HG02981 (cell line): Measurements from ENCODE around the gene ANKRD44.

Source experiments
- ATAC-seq: cut with Tn5 transposase; IDR thresholded peaks from one replicate; pipeline ENCODE4 v1.9.1; 2021; ENCODE audit warnings: mild to moderate bottlenecking, moderate library complexity; ENCODE audit not compliant: unreplicated experiment

The ANKRD44 gene

DNA sequence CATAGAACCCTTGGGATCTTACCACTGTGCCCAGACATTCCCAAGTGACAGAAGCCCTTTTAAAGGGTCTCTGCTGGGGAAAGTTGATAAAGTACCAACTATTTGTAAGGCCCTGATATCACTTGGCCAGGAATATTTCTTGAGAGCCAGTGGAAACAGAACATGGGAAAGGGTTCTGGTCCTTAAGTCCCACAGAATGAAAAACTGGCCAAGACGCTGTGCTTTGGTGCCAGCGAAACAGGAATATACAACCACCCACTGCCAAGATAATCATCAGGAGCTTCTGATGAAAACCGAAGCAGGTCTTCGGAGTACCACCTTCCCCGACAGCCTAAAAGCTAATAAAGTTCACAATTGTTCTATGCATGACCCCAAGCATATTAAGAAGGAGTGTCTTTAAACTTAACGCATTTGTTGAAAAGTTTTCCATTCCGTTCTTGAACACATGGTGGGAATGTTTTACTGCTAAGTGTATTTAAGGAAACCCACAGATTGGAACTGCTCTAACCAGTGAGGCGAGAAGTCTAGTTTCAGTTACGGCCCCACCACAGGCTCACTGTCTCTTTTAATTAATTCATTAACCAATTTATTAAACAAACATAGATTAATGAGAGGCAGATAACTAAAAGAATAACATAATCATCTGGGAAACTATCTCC is 152.6 kb downstream of the ANKRD44 start:
- no peak for ATAC-seq

DNA sequence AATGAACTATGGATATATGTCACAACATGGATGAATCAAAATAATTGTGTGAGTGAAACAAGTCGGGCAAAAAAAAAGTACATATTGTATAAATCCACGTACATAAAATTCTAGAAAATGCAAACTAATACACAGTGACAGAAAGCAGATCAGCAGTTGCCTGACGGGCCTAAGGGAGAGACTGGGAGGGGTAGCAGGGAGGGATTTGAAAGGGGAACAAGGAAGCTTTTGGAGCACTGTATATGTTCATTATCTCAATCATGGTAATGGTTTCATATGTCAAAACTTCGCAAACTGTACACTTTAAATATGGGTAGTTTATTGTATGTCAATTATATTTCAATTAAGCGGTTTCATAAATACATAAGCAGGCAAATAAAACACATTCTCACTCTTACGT is 153.8 kb downstream of the ANKRD44 start:
- no peak for ATAC-seq

DNA sequence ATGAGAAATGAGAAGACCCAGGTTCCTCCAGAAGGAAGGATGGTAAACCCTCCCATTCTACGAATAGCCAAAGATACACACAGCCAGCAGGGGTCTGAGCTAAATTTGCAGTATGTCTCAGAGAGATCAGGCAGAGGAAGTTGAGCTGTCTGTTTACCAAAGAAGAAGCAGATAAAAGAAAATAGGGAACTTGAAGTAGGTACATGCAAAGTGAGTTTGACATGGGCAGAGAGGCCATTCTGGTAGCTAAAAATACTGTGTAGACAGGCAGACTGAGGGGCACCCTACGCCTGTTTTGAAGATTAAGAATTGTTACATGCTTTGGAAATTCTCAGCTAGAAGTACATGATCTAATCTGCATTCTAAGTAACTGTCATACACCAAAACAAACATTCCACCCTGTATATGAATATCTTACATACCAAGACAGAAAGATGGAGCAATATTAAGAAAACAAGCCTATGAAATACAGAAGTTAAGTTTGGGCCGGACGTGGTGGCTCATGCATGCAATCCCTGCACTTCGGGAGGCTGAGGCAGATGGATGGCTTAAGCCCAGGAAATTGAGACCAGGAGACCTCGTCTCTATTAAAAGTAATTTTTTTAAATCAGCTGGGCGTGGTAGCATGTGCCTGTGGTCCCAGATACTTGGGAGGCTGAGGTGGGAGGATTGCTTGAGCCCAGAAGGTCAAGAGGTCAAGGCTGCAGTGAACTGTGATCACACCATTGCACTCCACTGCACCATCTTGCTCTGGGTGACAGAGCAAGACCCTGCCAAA is 157.9 kb downstream of the ANKRD44 start:
- peak; percentile 76 for ATAC-seq

DNA sequence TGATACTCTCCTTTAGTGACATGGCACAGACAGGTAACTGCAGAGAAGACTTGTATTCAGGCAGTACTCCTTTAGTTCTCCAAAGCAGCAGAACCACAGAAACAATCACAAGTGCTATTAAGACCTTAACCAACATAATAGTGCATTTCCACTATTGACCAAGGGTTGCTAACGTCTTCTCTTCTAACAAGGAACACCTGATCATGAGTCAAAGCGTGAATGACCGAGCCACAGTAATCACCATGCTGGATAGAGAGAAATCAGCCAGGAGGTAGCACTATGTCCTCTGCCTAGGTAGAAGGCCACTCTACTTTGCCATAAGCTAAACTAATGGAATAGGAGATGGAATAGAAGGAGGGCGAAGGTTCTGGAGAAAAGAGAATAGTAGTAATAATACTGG is 161.0 kb downstream of the ANKRD44 start:
- ATAC-seq, result no peak

DNA sequence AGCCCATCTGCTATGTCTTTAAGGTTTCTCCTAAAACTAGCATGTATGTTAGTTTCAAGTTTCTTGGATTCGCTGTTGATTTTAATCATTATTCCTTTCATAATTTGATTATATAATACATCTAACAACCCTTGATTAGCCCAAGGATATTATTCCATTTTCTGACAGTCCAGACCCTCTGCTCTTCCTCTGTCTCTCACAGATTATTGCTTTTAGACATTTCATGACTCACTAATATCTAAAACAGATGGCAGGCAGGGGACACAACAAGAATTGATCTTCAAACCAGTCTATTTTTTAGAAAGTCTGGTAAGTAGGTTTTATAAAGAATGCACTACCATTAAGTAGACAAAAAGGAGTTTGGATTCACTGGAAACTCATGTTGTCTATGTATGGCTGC is 162.2 kb downstream of the ANKRD44 start:
- ATAC-seq, result no peak

DNA sequence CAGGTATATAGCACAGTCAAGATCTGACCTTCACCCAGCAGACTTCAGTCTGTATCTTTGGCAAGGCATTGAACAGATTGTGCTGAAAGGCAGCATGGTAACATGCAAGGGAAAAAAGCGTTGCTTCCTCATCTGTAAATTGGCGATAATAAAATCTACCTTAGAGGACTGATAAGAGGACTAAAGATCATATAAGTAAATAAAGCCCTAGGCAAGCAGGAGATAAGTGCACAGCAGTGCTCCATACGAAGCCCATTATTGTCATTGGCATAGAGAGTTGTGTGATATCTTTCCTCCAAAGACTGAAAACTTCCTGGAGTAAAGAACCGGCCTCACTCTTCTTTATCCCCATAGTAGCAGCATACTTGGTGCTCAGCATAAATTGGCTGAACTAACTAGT is 162.6 kb downstream of the ANKRD44 start:
- ATAC-seq, result no peak

DNA sequence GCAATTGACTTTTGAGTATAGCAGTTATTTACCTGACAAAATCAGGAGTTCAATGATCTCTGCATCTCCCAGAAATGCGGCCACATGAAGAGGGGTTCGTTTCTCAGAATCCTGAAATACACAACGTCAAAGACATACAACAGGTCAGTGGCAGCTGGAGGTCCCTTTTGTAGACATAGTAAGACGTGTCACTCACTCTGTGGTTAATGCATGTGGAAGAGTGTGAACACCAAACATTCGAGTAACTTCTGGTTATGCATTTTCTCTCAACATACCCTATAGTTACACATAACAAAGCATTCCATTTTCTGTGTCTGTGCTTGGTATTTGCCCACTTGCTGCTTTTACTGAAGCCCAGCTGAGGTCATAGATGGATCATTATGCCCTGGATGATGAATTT is 163.6 kb downstream of the ANKRD44 start:
- no peak for ATAC-seq

DNA sequence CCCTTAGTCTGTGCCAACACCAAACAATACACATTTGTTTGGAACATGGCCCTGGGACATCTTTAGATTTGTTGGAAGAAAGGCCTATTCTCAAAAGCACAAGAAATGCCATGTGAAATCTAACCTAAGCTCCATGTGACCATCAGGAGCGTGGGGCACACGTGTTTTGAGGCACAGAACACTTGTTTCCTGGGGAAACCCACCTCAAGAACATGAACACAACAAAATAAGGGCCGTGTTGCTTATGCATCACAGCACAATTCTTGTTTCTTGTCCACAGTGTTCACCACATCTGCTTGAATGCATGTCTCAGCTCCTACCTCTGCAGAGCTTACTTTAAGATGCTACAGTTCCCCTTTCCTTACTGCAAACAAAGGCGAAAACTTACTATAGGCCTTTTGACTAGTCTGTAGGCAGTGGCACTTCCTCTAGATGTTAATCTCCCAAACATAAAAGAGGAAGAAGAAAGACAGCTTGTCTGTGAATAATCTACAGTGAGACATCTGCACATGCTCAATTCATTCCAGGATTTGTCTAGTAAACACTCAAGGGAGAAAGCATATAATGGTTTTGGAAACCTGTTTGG is 165.0 kb downstream of the ANKRD44 start:
- ATAC-seq, result peak; percentile 96

DNA sequence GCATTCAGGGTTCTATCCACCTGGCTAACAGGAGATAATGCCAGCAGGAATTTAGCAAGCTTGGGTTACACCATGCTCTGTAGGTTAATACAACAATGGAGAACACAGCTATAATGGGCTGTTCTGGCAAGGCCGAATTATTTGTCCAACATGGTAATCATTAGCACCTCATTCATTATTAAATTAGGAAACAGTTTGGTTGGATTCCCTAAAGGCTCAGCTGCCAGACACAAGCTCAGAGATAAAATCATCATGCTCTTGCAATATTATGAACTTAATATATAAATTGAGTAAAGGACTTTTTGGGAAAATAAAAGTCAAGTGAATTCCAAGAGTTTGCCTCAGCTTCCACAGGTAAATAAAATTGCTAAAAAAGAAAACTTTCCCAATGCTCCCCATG is 166.4 kb downstream of the ANKRD44 start:
- ATAC-seq, result no peak

DNA sequence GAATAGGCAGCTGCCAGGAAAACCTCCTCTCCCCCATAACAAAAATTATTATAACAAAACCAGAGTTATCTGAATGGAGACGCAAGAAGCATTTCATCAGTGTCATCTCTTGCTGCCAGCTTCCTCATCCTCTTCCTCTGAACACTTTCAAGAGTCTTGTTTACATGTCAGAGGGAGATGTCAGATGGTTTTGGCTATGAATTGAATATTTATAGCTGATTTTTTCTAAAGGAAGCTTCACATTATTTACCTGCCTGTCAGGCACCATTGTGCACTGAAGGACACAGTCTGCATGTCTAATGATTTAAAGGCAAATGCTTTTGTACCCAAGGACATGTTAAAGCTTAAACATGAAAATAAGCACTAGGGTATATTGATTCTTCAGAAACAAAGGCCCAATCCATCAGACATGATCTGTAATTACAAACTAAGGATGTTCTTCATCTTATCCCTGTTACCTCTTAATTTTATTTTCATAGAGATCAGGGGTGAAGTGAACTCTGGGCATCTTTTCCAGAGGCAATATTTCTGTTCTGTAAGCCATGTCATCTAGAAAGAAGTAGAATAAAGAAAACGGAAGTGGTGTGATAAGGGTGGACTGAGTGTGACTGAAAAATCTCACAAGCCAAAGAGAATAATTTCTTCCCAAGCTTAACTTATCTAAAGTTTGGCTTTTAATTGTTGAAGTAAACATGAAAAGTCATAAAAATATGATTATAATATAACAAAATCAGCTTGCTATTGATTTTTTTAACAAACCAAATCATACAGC is 168.7 kb downstream of the ANKRD44 start:
- no peak for ATAC-seq

DNA sequence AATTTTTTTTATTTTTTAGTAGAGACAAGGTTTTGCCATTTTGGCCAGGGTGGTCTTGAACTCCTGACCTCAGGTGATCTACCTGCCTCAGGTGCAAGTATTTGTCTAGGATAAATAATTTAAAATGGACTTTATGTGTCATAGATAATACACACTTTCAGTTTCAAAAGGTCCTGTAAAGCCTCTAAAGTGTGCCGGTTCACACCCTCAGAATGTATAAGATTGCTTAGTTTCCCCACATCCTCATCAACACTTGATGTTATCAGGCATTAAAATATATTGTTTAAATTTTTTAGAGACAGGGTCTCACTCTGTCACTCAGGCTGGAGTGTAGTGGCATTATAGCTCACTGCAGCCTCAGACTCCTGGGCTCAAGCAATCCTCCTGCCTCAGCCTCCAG is 170.5 kb downstream of the ANKRD44 start:
- no peak for ATAC-seq

DNA sequence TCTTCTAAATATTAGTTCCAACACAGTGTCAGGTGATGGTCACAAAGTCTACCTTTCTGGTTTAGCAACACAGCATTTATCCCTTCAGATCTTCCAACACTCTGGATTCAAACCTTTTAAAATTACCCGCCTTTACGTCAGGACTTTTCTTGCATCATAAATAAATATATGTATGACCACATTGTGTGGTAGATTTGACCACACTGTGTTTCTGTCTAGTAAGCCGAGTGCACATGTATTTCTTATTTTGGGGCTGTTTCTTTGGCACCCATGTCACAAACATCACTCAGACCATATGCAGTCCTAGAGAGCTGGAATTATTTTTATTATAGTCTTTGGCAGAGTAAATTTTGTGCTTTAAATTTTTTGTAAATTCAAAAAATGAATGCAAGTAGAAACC is 172.1 kb downstream of the ANKRD44 start:
- no peak for ATAC-seq

DNA sequence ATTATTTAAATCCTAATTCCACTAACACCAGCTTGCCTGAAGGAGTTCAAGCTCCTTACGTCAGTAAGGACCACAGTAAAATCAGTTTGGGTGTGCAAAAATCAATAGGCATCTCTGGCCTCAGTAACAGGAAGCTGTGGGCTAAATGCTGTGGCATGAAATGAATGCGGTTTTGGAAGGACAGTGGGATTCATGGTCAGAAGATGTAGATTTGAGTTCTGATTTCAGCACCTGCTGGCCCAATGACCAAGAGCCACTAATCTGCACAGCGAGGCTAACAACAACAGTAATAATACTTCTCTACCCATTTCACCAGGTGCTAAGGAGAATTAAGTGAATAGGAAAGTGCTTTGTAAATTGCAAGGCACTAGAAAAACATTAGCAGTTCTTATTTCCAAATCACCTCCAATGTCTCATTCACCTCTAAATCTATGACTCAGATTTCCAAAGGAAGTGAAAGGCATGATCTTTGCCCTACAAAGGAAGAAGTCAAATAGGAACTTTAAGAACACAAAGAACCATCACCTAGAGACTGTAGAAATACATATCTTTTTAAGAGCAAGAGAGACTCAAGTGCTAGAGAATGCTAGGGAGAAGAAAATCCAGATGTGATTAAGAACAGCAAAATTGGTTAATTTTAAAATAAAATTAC is 172.6 kb downstream of the ANKRD44 start:
- ATAC-seq, result no peak

DNA sequence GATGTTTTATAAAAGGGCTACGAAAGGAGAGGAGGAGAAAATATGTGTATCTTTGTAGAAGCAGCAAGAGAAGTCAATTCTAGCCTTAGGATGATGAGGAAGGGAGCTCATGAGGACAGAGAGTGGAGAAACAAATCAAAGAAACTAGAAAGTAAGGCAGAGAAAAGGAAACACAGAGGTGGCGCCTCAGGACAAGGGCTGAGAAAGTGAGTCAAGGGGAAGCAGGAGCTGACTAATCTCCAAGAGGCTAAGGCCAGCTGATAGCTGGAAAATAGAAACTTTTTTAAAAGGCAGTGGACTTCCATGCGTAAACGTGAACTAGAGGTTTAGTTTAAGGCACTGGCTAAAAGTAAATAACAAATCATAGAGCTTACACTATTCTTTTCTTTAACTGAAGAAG is 173.3 kb downstream of the ANKRD44 start:
- no peak for ATAC-seq

DNA sequence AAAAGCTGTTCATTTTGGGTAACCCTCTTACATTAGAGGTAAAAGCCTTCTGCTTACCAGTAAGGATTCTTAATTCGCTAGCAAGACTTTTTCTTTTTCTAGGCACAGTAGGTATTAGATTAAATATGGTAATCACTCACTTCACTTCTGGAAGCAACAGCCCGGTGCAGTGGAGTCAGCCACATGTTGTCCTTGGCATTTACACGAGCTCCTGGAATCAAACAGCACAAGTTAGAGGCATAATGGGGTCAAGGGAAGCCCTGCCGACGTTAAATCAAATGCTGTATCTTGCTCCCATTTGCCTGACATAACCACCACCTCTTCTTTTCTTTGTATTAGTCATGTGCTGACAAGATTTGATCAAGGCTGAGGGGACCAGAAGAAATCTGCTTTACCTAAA is 174.1 kb downstream of the ANKRD44 start:
- ATAC-seq, result no peak

DNA sequence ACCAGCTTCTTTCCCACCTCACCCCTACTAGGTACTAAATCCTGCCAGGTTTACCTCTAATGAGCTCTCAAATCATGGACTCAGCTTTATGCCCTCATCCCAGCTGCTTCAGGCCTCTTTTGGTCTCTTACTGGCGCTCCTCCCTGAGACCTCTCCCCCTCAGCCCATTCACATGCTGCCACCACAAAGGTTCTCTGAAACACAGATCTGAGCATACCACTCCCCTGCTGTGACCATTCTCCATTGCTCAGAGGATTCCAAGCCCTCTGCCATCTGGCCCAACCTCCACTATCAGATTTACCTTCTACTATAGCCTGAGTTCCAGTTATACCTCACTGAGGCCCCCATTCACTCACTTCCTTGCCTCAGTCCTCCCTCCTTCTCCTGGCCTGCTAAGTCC is 174.8 kb downstream of the ANKRD44 start:
- no peak for ATAC-seq

DNA sequence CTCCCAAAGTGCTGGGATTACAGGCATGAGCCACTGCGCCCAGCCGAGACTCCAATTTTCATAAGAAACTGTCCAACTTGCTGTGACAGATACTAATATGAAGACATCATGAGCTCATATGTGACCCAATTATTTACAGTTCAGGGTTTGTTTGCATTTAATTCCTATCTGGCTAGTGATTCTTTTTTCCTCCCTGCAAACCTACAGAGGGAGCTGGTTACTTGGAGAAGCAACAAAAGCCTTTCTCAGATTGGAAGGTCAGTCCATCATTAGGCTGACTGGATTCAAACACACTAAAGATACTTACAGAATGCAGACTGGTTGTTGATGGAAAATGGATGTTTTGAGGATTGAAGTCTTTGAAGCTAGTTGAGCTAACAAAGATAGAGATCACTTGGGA is 176.4 kb downstream of the ANKRD44 start:
- ATAC-seq, result no peak

DNA sequence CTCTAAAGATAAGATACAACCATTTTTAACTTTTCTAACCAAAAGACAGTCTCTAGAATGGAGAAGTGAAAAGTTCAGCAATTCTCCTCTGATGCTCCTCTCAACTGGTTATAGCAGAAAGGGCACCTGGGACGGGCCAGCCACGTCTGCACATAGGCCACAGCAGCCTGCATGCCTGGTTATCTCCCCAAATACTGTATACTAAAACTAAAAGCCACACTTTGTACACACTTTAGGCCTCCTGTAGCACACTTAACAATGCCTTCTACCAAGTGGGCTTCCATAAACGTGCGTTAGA is 179.1 kb downstream of the ANKRD44 start:
- ATAC-seq, result peak; percentile 57

DNA sequence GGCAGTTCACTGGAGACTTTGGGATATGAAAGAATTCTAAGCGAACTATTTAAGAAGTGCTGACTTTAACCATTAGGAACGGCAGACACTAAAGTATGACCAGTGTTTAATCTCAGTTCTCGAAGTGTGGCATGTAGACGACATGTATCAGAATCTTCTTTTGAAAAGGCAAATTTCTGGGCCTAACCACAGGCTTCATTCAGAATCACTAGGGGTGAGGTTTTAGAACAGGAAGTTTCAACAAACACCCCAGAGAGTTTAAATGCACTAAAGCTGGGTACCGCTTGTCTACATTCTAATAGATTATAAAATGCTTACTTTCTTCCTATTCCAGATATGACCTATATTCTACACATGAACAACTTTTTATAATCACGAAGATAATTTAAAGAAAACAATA is 180.3 kb downstream of the ANKRD44 start:
- ATAC-seq, result peak; percentile 85

DNA sequence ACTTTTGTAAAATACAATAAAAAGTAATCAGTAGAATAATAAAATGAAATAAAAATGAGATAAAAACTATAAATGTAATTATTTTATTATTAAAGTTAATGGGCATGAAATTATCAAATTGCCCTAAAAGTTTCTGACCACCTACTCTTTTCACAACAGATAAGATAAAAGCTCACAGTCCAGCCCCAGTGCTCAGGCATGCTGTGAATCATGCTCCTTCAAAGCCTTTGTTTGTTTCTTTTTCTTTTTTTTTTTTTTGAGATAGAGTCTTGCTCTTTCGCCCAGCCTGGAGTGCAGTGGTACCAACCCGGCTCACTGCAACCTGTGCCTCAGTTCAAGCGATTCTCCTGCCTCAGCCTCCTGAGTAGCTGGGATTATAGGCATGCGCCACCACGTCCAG is 181.7 kb downstream of the ANKRD44 start:
- no peak for ATAC-seq

DNA sequence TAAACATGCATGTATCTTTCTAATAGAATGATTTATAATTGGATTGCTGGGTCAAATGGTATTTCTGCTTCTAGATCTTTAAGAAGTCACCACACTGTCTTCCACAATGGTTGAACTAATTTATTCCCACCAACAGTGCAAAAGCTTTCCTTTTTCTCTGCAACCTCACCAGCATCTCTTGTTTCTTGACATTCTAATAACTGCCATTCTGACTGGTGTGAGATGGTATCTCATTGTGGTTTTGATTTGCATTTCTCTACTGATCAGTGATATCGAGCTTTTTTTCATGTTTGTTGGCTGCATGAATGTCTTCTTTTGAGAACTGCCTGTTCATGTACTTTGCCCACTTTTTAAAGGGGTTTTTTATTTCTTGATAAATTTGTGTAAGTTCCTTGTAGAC is 182.5 kb downstream of the ANKRD44 start:
- ATAC-seq, result no peak
